Natural killer cell (primary cell): ENCODE results near the gene LRSAM1. TPM values are rescaled to one million over a fixed set of nuclear protein-coding genes. Genes with fewer than 3 reads are reported as not detected.

ENCODE experiments used
- ATAC-seq, 3 donors: fragments of 150-1000 bp in 2 of 3; fragments of 200-7000 bp in 1 of 3; cut with Tn5 transposase; 1 replicate in 1 of 3; 2 replicates in 2 of 3; pipeline ENCODE4 v1.10.0; 2021; ENCODE audit warnings: mild to moderate bottlenecking in 2 of 3, moderate library complexity in 2 of 3
- DNase-seq, 2 donors: peaks; one replicate each; pipeline versions ENCODE4 v3.0.0 to v3.0.0-alpha.2; 2013 to 2021; ENCODE audit warnings: mixed read lengths in 1 of 2
- H3K27ac ChIP-seq: one replicate; pipeline ENCODE4 v1.5.1; 2013; ENCODE audit warnings: mild to moderate bottlenecking, low read length
- H3K27me3 ChIP-seq: one replicate; pipeline ENCODE4 v1.6.1; 2013; ENCODE audit warnings: low read length; ENCODE audit not compliant: control insufficient read depth, insufficient read depth
- H3K36me3 ChIP-seq: one replicate; pipeline ENCODE4 v1.6.1; 2013; ENCODE audit warnings: low read length; ENCODE audit not compliant: control insufficient read depth, insufficient read depth
- H3K4me1 ChIP-seq: one replicate; pipeline ENCODE4 v1.6.1; 2013; ENCODE audit warnings: low read length; ENCODE audit not compliant: control insufficient read depth, insufficient read depth
- H3K4me3 ChIP-seq: one replicate; pipeline ENCODE4 v1.5.1; 2013; ENCODE audit warnings: low read length
- H3K9me3 ChIP-seq: one replicate; pipeline ENCODE4 v1.6.1; 2013; ENCODE audit warnings: low read length; ENCODE audit not compliant: control insufficient read depth, insufficient read depth
- H3K27ac Mint-ChIP-seq, 2 donors: one replicate each; pipeline ENCODE4 v1.8.0; 2022; ENCODE audit warnings: mild to moderate bottlenecking in 2 of 2, mixed read lengths in 2 of 2, moderate library complexity in 1 of 2
- H3K27me3 Mint-ChIP-seq, 2 donors: one replicate each; pipeline ENCODE4 v1.8.0; 2022; ENCODE audit warnings: low read depth in 2 of 2, mixed read lengths in 2 of 2
- H3K36me3 Mint-ChIP-seq: one replicate; pipeline ENCODE4 v1.8.0; 2022; ENCODE audit warnings: mixed read lengths
- H3K4me1 Mint-ChIP-seq, 2 donors: one replicate each; pipeline ENCODE4 v1.8.0; 2022; ENCODE audit warnings: mixed read lengths in 2 of 2
- H3K4me3 Mint-ChIP-seq: one replicate; pipeline ENCODE4 v1.8.0; 2022; ENCODE audit warnings: mild to moderate bottlenecking, moderate library complexity, mixed read lengths
- H3K9me3 Mint-ChIP-seq, 2 donors: one replicate each; pipeline ENCODE4 v1.8.0; 2022; ENCODE audit warnings: mixed read lengths in 2 of 2
- CTCF ChIP-seq: fragments of 200-600 bp; IDR thresholded peaks from one replicate; pipeline ENCODE4 v1.8.0; 2022; ENCODE audit warnings: antibody characterized with exemption
- WGBS: methylation state at CpG from one replicate; pipeline ENCODE4 v1.1.7; 2013; ENCODE audit warnings: missing lambda C conversion rate; ENCODE audit not compliant: insufficient coverage; 5-methylcytosine and 5-hydroxymethylcytosine counted together
- intact Hi-C: fragments of 100-400 bp; cut with micrococcal nuclease; formaldehyde crosslinking; loops from one replicate; pipeline ENCODE4 v1.14.2; 2022
- total RNA-seq, 4 donors: library from RNA; stranded (reverse); fragments of 120-200 nt in 1 of 4; gene quantifications; one replicate each; pipeline versions ENCODE4 v1.2.3 to v1.2.4, GENCODE V29; 2013 to 2022

LRSAM1 gene
- total RNA-seq, 3 donors from 2014 or later (not counting 1 experiment from before 2014, with no cell fraction given): 17.4 to 24.6 (median 20.7) TPM

- H3K27ac Mint-ChIP-seq: no peak overlapping the region
Measured at GRCh38 chr9:127531676-127532075, 80.4 kb downstream of the LRSAM1 start.

GRCh38 chr9:127534250-127534906 is 83.1 kb downstream of the LRSAM1 start:
- Histone ChIP-seq H3K4me3 (no peak overlapping the region), H3K4me1 (no peaks in the 10 kb centered on the region), H3K27ac (no peak overlapping the region), H3K9me3 (no peaks in the 10 kb centered on the region), H3K36me3 (no peaks in the 10 kb centered on the region), H3K27me3 (no peaks in the 10 kb centered on the region)
- intact Hi-C loops: no loop called here
- DNase-seq (no peak), ATAC-seq (no peak)
- H3K27ac Mint-ChIP-seq: no peak overlapping the region
- no peak overlapping the region for H3K4me3 Mint-ChIP-seq
- H3K9me3 Mint-ChIP-seq: no peaks in the 10 kb centered on the region
- H3K4me1 Mint-ChIP-seq: no peaks in the 10 kb centered on the region
- H3K36me3 Mint-ChIP-seq: no peaks in the 10 kb centered on the region
- WGBS: 99% methylated on average over 4 of the region's 4 CpGs
- H3K27me3 Mint-ChIP-seq: no peaks in the 10 kb centered on the region
- TF ChIP-seq CTCF: no peak

More at GRCh38 chr9:127531676-127532075, 80.4 kb downstream of the LRSAM1 start:
- TF ChIP-seq CTCF: no peak
- H3K4me3 Mint-ChIP-seq: no peak overlapping the region
- ATAC-seq (no peak), DNase-seq (no peak)
- intact Hi-C loops: no loop called here
- Histone ChIP-seq H3K4me3 (no peak overlapping the region), H3K27me3 (no peaks in the 10 kb centered on the region), H3K4me1 (no peaks in the 10 kb centered on the region), H3K9me3 (no peaks in the 10 kb centered on the region), H3K36me3 (no peaks in the 10 kb centered on the region), H3K27ac (no peak overlapping the region)
- WGBS: 93% methylated on average over 13 of the region's 13 CpGs
- H3K4me1 Mint-ChIP-seq: no peaks in the 10 kb centered on the region
- H3K27me3 Mint-ChIP-seq: no peaks in the 10 kb centered on the region
- H3K36me3 Mint-ChIP-seq: no peaks in the 10 kb centered on the region
- H3K9me3 Mint-ChIP-seq: no peaks in the 10 kb centered on the region

- no peak overlapping the region for H3K27ac Mint-ChIP-seq
- DNase-seq: no peak
- intact Hi-C loops: no loop called here
- Histone ChIP-seq H3K27me3 (no peaks in the 10 kb centered on the region), H3K4me3 (no peak overlapping the region), H3K27ac (no peak overlapping the region), H3K36me3 (no peaks in the 10 kb centered on the region), H3K4me1 (no peaks in the 10 kb centered on the region), H3K9me3 (no peaks in the 10 kb centered on the region)
- TF ChIP-seq CTCF: no peak
- no peaks in the 10 kb centered on the region for H3K36me3 Mint-ChIP-seq
- no peaks in the 10 kb centered on the region for H3K4me1 Mint-ChIP-seq
- 86% methylated on average over 12 of the region's 12 CpGs for WGBS
- ATAC-seq: no peak
- H3K27me3 Mint-ChIP-seq: no peaks in the 10 kb centered on the region
- H3K9me3 Mint-ChIP-seq: no peaks in the 10 kb centered on the region
- no peak overlapping the region for H3K4me3 Mint-ChIP-seq
Measured at GRCh38 chr9:127534931-127535330, 83.6 kb downstream of the LRSAM1 start.

- Mint-ChIP-seq H3K9me3 (no peaks in the 10 kb centered on the region), H3K27me3 (no peaks in the 10 kb centered on the region), H3K4me1 (no peaks in the 10 kb centered on the region), H3K4me3 (no peak overlapping the region), H3K27ac (no peak overlapping the region), H3K36me3 (no peaks in the 10 kb centered on the region)
- DNase-seq (no peak), ATAC-seq (no peak)
- Histone ChIP-seq H3K9me3 (no peaks in the 10 kb centered on the region), H3K27ac (no peak overlapping the region), H3K27me3 (no peaks in the 10 kb centered on the region), H3K4me3 (no peak overlapping the region), H3K4me1 (no peaks in the 10 kb centered on the region), H3K36me3 (no peaks in the 10 kb centered on the region)
- WGBS: 90% methylated on average over 6 of the region's 6 CpGs
- no peak for TF ChIP-seq CTCF
- intact Hi-C loops: no loop called here
Measured at GRCh38 chr9:127535396-127535795, 84.1 kb downstream of the LRSAM1 start.
